GM12891 (cell line): ENCODE measurements around the gene NDUFA5.

Source experiments
- DNase-seq: peaks from one replicate; pipeline ENCODE4 v3.0.0; 2011; ENCODE audit warnings: low spot score; ENCODE audit not compliant: insufficient read length
- FAIRE-seq: peaks from 2 replicates; lab custom pipeline; 2011; peaks lifted over from hg19 to GRCh38; lab: Jason Lieb, UNC
- PAX5 ChIP-seq: IDR thresholded peaks from 2 replicates; pipeline ENCODE4 v1.6.1; 2011; ENCODE audit warnings: low read length, moderate library complexity, mild to moderate bottlenecking; ENCODE audit not compliant: insufficient read depth, severe bottlenecking
- POLR2A ChIP-seq: IDR thresholded peaks from 2 replicates; pipeline ENCODE4 v1.6.1; 2011; ENCODE audit warnings: low read depth, low read length, control low read depth
- POLR2AphosphoS5 ChIP-seq: IDR thresholded peaks from 2 replicates; pipeline ENCODE4 v1.6.1; 2011; ENCODE audit warnings: low read depth, low read length, control low read depth
- POU2F2 ChIP-seq: IDR thresholded peaks from 2 replicates; pipeline ENCODE4 v1.6.1; 2011; ENCODE audit warnings: low read depth, mild to moderate bottlenecking, control low read depth, low read length, moderate library complexity
- SPI1 ChIP-seq: IDR thresholded peaks from 2 replicates; pipeline ENCODE4 v1.6.1; 2011; ENCODE audit warnings: low read depth, low read length, control low read depth
- TAF1 ChIP-seq: IDR thresholded peaks from 2 replicates; pipeline ENCODE4 v1.6.1; 2011; ENCODE audit warnings: low read depth, low read length, control low read depth

The NDUFA5 gene

DNA sequence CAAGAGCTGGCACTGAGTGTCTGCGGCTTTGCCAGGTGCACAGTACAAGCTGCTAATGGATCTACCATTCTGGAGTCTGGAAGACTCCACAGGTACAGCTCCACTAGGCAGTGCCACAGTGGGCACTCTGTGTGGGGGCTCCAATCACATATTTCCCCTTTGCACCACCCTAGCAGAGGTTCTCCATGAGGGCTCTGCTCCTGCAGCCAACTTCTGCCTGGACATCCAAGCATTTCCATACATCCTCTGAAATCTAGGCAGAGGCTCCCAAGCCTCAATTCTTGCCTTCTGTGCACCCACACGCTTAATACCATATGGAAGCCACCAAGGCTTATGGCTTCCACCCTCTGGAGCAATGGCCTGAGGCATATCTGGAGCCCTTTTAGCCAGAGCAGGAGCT is 52.4 kb downstream of the NDUFA5 start:
- no peak for TF ChIP-seq POLR2AphosphoS5
- TF ChIP-seq POLR2A, result no peak
- TF ChIP-seq POU2F2, result no peak
- no peak for TF ChIP-seq PAX5
- TF ChIP-seq SPI1, result no peak
- DNase-seq (no peak), FAIRE-seq (no peak)

DNA sequence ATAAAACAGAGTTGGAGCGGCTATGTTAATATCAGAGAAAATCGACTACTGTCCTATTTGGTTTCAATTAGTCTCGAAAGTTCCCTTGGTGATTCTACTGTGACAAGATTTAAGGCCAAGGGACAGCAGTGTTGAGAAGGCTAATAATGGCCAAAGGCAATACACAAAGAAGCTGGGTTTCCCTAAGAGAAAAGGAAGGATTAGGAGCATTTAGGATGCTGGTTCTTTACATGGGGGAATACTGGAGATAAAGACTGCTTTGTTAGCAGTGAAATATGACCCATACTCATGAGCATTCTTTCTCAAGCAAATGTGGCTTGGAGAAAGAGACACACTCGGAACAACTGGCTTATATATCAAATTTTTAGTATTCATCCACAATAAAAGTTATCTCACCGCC is 55.4 kb downstream of the NDUFA5 start:
- FAIRE-seq, result no peak
- TF ChIP-seq POU2F2 (no peak), POLR2A (no peak), SPI1 (no peak), POLR2AphosphoS5 (no peak), PAX5 (no peak), TAF1 (no peak)
- DNase-seq, result no peak

DNA sequence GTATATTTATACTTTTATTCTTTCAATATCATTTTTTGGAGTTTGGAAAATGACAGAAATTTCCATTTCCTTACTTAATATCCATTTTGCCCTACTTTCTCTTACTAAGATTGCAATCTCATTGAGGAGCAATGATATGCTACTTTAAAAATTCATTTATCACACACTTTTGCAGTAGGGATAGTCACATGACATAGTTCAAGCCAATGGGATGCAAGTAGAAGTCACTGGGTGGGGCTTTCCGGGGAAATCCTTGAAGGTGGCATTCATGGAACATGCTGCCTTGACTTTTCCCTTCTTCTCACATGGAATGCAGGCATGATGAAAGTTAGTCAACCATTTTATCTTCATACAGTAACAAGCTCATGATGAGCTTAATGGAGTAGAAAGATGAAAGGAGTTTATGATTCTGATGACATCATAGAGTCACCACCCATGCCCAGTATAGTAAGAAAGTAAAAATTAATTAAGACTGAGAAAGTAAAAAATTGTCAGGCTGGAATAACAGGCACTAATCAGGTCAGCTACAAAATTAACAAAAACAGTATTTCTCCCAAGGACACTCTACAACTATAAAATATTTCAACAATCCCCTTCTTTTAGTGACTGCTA is 56.6 kb downstream of the NDUFA5 start:
- no peak for DNase-seq
- no peak for FAIRE-seq
- TF ChIP-seq POLR2AphosphoS5 (no peak), TAF1 (no peak), PAX5 (no peak), SPI1 (no peak), POU2F2 (no peak), POLR2A (no peak)

DNA sequence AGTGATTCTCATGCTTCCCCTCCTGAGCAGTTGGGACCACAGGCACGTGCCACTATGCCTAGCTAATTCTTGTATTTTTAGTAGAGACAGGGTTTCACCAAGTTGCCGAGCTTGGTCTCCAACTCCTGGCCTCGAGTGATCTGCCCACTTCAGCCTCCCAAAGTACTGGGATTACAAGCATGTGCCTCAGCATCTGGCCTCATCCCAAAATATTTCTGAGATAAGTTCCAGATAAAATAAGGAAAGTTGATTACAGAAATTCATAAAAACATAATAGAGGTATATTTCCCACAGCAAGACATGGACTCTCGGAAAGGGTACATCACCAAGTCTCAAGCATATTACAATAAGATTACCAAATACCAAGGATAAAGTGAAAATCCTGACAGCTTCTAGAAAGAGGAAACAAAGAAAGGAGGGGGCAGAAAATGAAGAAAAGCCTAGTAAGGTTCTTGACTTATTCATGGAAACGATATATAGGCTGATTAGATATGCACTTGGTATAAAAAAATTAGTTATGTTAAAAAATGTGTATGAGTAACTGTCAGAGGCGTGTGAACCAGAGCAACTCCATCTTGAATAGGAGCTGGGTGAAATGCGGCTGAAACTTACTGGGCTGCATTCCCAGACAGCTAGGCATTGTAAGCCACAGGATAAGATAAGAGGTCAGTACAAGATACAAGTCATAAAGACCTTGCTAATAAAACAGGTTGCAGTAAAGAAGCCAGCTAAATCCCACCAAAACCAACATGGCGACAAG is 58.2 kb downstream of the NDUFA5 start:
- TF ChIP-seq PAX5 (no peak), POLR2A (no peak), TAF1 (no peak), POU2F2 (no peak), SPI1 (no peak), POLR2AphosphoS5 (no peak)
- FAIRE-seq (no peak), DNase-seq (no peak)

DNA sequence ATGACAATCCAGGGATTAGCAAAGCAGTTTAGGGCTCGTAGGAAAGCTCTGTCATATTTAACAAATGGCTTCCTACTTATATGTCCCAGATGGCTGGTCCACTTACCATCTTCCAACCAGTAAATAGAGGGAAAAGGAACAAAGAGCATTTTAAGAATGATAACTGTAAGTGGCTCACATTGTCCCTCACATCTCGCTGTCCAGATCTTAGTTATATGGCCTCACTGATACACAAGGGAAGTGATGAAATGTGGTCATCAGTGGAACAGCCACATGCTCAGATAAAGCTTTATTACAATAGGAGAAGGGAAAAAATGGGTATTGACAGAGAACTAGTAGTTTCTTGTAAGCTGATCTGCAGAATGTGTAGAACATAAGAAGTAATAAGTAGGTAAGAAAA is 59.0 kb downstream of the NDUFA5 start:
- FAIRE-seq (no peak), DNase-seq (no peak)
- no peak for TF ChIP-seq POLR2AphosphoS5
- TF ChIP-seq POLR2A, result no peak
- TF ChIP-seq SPI1, result no peak
- TF ChIP-seq PAX5, result no peak
- no peak for TF ChIP-seq POU2F2
- TF ChIP-seq TAF1, result no peak

DNA sequence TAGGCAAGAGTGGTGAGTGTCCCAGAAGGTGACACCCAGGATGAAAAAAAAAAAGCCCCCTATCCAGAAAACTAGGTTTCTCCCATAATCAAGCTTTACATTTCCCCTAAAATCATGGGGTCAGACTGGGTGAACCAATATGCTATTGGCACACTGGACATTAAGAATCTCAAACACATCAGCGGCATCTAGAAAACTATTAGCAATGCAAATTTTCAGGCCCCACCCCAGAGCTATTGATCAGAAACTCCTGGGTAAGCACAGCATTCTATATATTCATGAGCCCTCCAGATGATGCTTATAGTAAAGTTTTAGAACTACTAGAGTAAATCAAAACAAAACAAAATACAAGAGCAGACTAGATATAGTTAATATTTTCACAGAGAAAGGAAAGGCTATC is 59.6 kb downstream of the NDUFA5 start:
- DNase-seq (no peak), FAIRE-seq (no peak)
- TF ChIP-seq TAF1 (no peak), PAX5 (no peak), POU2F2 (no peak), POLR2A (no peak), SPI1 (no peak)

DNA sequence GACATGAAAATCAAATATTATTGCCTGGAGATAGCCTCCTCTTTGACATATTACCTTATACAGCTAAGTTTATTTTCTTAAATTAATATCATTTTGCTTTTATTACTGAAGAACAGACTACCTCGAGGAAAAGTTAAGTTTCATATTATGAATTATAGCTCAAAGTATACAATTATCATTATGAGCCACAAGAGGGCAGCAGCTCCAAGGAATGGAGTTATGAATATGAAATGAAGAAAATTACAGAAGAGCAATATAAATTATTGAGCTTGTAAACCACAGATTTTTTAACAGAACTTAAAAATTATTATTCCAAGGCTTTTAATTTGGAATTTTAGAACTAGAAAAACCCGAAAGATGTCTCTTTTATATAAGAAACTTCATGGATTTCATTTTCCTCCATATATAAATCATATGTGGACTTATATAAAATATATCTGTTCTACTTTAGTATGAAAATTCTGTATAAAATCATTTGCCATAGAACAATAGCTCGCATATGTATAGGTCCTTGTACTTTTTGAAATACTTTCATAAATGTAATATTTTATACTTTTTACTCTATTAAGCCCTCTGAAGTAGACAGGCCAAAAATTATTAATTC is 63.3 kb downstream of the NDUFA5 start:
- no peak for DNase-seq
- FAIRE-seq, result no peak
- TF ChIP-seq PAX5, result no peak
- TF ChIP-seq POU2F2, result no peak
- TF ChIP-seq POLR2A, result no peak
- no peak for TF ChIP-seq POLR2AphosphoS5
- TF ChIP-seq TAF1, result no peak
- TF ChIP-seq SPI1, result no peak

DNA sequence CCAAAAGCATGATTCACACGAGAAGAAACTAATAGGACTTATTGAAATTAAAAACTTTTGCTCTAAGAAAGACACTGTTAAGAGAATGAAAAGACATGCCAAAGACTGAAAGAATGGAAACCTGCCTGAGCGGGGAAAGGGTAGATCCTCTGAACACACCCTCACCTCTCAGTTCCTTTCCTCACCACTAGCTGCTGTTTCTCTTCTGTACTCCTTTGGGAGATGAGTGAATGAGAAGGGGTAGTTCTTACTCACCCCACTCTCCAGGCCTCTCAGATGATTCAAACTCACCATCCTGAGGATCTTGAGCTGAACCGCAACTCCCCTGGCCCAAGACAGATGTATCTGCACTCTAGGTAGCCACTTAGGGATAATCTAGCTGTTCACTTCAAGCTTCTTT is 65.1 kb downstream of the NDUFA5 start:
- TF ChIP-seq POLR2AphosphoS5, result no peak
- TF ChIP-seq PAX5, result no peak
- no peak for TF ChIP-seq SPI1
- TF ChIP-seq TAF1, result no peak
- no peak for TF ChIP-seq POLR2A
- TF ChIP-seq POU2F2, result no peak
- no peak for DNase-seq
- FAIRE-seq, result no peak
